Urothelium cell line (cell line): ENCODE data around the gene SPNS3.

Experiments used
- DNase-seq: peaks from one replicate; pipeline ENCODE4 v3.0.0; 2011; ENCODE audit warnings: low spot score, mixed read lengths
- FAIRE-seq: peaks from 2 replicates; lab custom pipeline; 2011; peaks lifted over from hg19 to GRCh38; lab: Jason Lieb, UNC

Gene SPNS3

GRCh38 chr17:4485676-4486646 is 52.2 kb downstream of the SPNS3 start:
- DNase-seq, result no peak

GRCh38 chr17:4487296-4487695 is 53.6 kb downstream of the SPNS3 start:
- FAIRE-seq, result no peak
- DNase-seq, result no peak

More at GRCh38 chr17:4485676-4486646, 52.2 kb downstream of the SPNS3 start:
- no peak for FAIRE-seq

GRCh38 chr17:4487820-4488716 is 54.3 kb downstream of the SPNS3 start:
- FAIRE-seq (no peak), DNase-seq (no peak)

GRCh38 chr17:4488989-4489595 is 55.4 kb downstream of the SPNS3 start:
- DNase-seq, result no peak
- FAIRE-seq, result no peak

GRCh38 chr17:4490109-4490591 is 56.4 kb downstream of the SPNS3 start:
- DNase-seq (no peak), FAIRE-seq (no peak)

- DNase-seq (no peak), FAIRE-seq (no peak)
These were observed 56.9 kb downstream of the SPNS3 start for GRCh38 chr17:4490637-4491061.

GRCh38 chr17:4492721-4493561 is 59.2 kb downstream of the SPNS3 start:
- FAIRE-seq, result no peak
- peak; percentile 72 for DNase-seq

GRCh38 chr17:4497101-4497824 is 63.5 kb downstream of the SPNS3 start:
- FAIRE-seq, result no peak
- peak; percentile 83 for DNase-seq

GRCh38 chr17:4498461-4499397 is 65.0 kb downstream of the SPNS3 start, which contains the start of gene SPNS2:
Gene SPNS2, plus strand, starts transcription at chr17:4498881. Its CDS starts 167 bp downstream, at chr17:4499048.
- FAIRE-seq, result no peak
- peak; percentile 61 for DNase-seq

- no peak for FAIRE-seq
- DNase-seq, result no peak
These were observed 65.9 kb downstream of the SPNS3 start for GRCh38 chr17:4499431-4500190.

- FAIRE-seq (no peak), DNase-seq (no peak)
These were observed 66.4 kb downstream of the SPNS3 start for GRCh38 chr17:4500191-4500571.

- no peak for FAIRE-seq
These were observed 67.7 kb downstream of the SPNS3 start for GRCh38 chr17:4501295-4501949.

GRCh38 chr17:4502466-4503154 is 68.9 kb downstream of the SPNS3 start:
- FAIRE-seq (no peak), DNase-seq (no peak)

More at GRCh38 chr17:4501295-4501949, 67.7 kb downstream of the SPNS3 start:
- DNase-seq, result no peak

- DNase-seq (no peak), FAIRE-seq (no peak)
These were observed 69.7 kb downstream of the SPNS3 start for GRCh38 chr17:4503283-4504025.

- FAIRE-seq (no peak), DNase-seq (no peak)
These were observed 70.4 kb downstream of the SPNS3 start for GRCh38 chr17:4504188-4504587.

- no peak for DNase-seq
- no peak for FAIRE-seq
These were observed 71.4 kb downstream of the SPNS3 start for GRCh38 chr17:4505187-4505586.
